Duodenal mucosa (tissue), 2 donors: ENCODE results near the gene MAMDC2.

Source experiments
- H3K27ac ChIP-seq: one replicate; pipeline ENCODE4 v1.7.0; 2013; ENCODE audit warnings: low read depth, low read length
- H3K27me3 ChIP-seq, 2 donors: one replicate each; pipeline ENCODE4 v1.7.0; 2013; ENCODE audit warnings: low read length in 2 of 2, control low read depth in 1 of 2; ENCODE audit not compliant: insufficient read depth in 2 of 2, control insufficient read depth in 1 of 2
- H3K36me3 ChIP-seq, 2 donors: one replicate each; pipeline ENCODE4 v1.7.0; 2013; ENCODE audit warnings: low read length in 2 of 2, control low read depth in 1 of 2; ENCODE audit not compliant: insufficient read depth in 2 of 2, control insufficient read depth in 1 of 2
- H3K4me1 ChIP-seq, 2 donors: one replicate each; pipeline ENCODE4 v1.7.0; 2013; ENCODE audit warnings: low read length in 2 of 2, control low read depth in 1 of 2; ENCODE audit not compliant: insufficient read depth in 2 of 2, control insufficient read depth in 1 of 2
- H3K4me3 ChIP-seq, 2 donors: one replicate each; pipeline ENCODE4 v1.7.0; 2013; ENCODE audit warnings: low read length in 2 of 2, low read depth in 1 of 2
- H3K9ac ChIP-seq, 2 donors: one replicate each; pipeline ENCODE4 v1.7.0; 2013; ENCODE audit warnings: low read length in 2 of 2, low read depth in 1 of 2
- H3K9me3 ChIP-seq, 2 donors: one replicate each; pipeline ENCODE4 v1.7.0; 2013; ENCODE audit warnings: low read length in 2 of 2, control low read depth in 1 of 2; ENCODE audit not compliant: control insufficient read depth in 1 of 2

MAMDC2 gene

DNA sequence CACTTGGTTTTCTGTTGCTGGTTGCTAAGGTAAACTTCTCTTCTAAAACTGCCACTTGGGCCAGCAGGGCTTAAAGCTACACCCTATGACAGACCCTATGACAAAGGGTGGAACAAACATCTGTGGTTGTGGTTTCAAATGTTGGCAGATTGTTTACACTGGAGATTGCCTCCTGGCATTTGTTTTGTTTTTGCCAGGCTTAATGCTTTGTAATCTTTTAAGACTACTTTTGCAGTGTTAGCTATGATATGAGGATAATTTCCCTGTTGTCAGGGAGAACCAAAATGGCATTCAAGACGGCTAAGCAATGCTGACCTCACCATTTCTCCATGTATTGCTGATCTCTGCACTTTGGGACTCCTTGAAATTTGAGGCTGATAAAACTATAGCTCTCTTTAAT is 50.3 kb downstream of the MAMDC2 start:
- Histone ChIP-seq H3K36me3 (no peaks in the 10 kb centered on the region), H3K9me3 (no peaks in the 10 kb centered on the region), H3K27ac (no peak overlapping the region), H3K4me3 (no peak overlapping the region), H3K9ac (no peak overlapping the region), H3K27me3 (no peaks in the 10 kb centered on the region), H3K4me1 (peaks cover 0 to 2% of the 10 kb centered on the region in 2 donors)

DNA sequence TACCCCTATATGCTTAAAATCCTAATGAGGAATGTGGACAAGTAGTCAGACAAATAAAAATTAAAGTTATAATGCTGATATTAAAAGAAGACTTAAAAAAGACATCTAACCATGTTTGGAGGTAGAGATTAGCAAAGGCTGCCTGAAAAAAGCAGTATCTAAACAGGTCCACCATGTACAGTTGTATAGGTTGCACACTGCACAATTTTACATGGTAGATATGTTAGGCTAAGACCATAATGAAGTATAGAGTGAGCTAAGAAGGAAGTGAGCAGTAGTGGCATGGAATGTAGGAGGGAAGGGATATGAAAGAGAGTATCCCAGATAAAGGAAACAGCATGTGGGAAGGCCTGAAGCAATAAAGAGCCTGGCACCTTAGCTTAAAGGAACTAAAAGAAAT is 51.1 kb downstream of the MAMDC2 start:
- no peak overlapping the region for H3K27ac ChIP-seq
- H3K36me3 ChIP-seq = no peaks in the 10 kb centered on the region
- H3K4me1 ChIP-seq = peaks cover 0 to 2% of the 10 kb centered on the region in 2 donors
- H3K9me3 ChIP-seq = no peaks in the 10 kb centered on the region
- no peak overlapping the region for H3K9ac ChIP-seq
- H3K4me3 ChIP-seq = no peak overlapping the region
- no peaks in the 10 kb centered on the region for H3K27me3 ChIP-seq

DNA sequence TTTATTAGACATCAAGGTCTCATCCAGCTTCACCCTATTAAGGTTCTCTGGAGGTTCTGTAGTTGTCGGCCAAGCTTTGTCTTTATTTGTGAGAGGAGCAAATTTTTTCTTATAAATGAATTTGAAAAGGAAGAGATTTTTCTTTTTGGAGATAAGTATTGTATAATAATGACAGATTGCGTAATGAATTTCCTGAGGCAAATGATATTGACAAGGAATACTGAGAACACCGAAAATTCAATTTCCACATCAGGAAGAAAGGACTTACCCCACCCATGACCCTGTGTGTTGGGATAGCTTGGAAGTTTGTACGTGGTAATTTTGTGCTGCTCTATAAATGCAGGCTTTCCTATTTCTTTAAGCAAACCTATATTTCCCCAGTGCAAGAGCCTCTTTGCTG is 53.5 kb downstream of the MAMDC2 start:
- Histone ChIP-seq H3K4me3 (no peak overlapping the region), H3K36me3 (no peaks in the 10 kb centered on the region), H3K4me1 (no peaks in the 10 kb centered on the region), H3K27ac (no peak overlapping the region), H3K9me3 (no peaks in the 10 kb centered on the region), H3K9ac (no peak overlapping the region), H3K27me3 (no peaks in the 10 kb centered on the region)

DNA sequence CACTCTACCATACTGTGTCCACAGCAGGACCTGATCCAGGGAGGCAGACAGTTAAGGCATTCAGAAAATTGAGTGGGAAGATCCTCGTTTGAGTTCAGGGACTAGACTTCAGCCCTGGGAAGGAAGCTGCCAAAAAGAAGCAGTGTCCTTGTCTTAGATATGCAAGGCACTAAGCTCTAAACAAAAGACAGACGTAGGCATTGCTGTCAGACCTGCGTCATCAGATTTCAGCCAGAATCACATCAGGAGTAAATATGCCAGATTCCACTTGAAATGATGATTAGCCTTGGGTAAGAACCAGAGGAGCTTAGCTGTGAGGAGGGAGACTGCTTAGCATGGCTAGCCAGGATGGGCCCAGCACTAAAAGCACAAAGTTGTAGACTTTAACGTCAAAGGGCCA is 56.7 kb downstream of the MAMDC2 start:
- Histone ChIP-seq H3K27ac (no peak overlapping the region), H3K4me3 (no peak overlapping the region), H3K4me1 (no peaks in the 10 kb centered on the region), H3K36me3 (no peaks in the 10 kb centered on the region), H3K9me3 (no peaks in the 10 kb centered on the region), H3K9ac (no peak overlapping the region), H3K27me3 (no peaks in the 10 kb centered on the region)

DNA sequence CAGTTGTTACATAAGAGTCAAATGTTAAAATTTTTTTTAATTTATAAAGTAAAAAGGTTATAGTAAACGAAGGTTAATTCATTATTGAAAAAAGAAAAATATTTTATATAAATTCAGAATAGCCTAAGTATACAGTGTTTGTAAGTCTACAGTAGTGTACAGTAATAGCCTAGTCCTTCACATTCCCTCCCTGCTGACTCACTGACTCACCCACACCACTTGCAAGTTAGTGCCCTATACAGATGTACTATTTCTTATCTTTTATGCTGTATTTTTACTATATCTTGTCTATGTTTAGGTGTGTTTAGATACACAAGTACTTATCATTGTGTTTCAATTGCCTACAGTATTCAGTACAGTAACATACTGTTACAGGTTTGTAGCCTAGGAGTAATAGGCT is 57.6 kb downstream of the MAMDC2 start:
- H3K9ac ChIP-seq = no peak overlapping the region
- no peak overlapping the region for H3K27ac ChIP-seq
- H3K4me3 ChIP-seq = no peak overlapping the region
- H3K36me3 ChIP-seq = no peaks in the 10 kb centered on the region
- no peaks in the 10 kb centered on the region for H3K9me3 ChIP-seq
- H3K27me3 ChIP-seq = no peaks in the 10 kb centered on the region
- H3K4me1 ChIP-seq = no peaks in the 10 kb centered on the region

DNA sequence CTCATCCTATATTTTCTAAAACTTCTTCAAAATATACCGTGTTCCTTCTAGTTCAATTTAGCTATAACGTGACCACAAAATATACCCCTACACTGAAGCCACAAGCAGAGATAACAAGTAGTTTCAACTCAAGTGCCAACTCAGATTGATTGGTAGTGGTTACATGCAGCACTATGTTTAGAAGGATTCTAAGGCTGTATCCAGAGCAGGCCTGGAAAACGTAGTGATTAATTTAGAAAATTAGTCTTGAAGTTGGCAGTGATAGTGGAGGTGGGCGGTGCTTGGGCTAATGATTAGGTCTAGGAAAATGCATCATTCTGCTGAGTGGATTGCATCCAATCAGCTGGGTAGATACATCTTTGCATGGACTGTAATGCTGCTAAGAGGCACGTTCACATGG is 61.5 kb downstream of the MAMDC2 start:
- H3K4me3 ChIP-seq = no peak overlapping the region
- no peak overlapping the region for H3K27ac ChIP-seq
- no peaks in the 10 kb centered on the region for H3K36me3 ChIP-seq
- no peaks in the 10 kb centered on the region for H3K9me3 ChIP-seq
- no peak overlapping the region for H3K9ac ChIP-seq
- no peaks in the 10 kb centered on the region for H3K27me3 ChIP-seq
- H3K4me1 ChIP-seq = no peaks in the 10 kb centered on the region

DNA sequence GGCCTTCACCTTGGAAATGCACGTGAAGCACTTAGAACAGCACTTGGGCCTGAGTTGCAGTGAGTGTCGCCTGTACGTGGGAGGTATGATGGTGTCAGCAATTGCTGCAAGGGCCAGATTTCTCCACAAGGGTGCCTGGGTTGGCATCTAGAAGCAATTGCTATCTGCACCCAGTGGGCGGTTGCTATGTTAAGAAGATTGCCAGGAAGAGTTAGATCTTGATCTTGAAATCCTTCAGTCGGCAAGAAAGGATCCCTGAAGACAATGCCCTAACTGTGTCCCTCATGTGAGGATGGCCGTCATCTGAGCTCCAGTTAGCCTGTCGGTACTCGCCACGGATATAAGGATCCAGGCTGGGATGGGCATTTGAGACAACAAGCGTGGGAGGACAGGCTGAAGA is 62.9 kb downstream of the MAMDC2 start:
- H3K36me3 ChIP-seq = no peaks in the 10 kb centered on the region
- H3K9ac ChIP-seq = no peak overlapping the region
- H3K9me3 ChIP-seq = no peaks in the 10 kb centered on the region
- H3K4me1 ChIP-seq = no peaks in the 10 kb centered on the region
- H3K4me3 ChIP-seq = no peak overlapping the region
- no peaks in the 10 kb centered on the region for H3K27me3 ChIP-seq
- no peak overlapping the region for H3K27ac ChIP-seq

DNA sequence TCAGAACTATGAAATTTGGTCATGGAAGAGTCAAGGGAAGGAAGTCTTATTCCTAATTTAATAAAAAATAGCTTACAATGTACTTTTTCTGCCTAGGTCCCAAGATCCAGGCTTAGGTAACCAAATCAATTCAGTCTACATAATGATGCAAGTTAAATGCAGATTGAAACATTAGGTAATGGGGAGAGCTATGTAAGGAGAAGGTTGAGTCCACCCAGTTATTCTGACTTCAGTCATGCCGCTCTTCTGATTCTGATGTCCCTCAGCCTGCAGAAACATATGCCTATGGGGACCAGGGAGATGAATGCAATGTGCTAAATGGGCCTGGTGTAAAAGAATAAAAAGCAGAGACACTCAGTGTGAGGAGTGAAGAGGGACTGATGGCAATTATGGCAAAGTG is 63.9 kb downstream of the MAMDC2 start:
- H3K27ac ChIP-seq = no peak overlapping the region
- H3K4me1 ChIP-seq = no peaks in the 10 kb centered on the region
- H3K9ac ChIP-seq = no peak overlapping the region

DNA sequence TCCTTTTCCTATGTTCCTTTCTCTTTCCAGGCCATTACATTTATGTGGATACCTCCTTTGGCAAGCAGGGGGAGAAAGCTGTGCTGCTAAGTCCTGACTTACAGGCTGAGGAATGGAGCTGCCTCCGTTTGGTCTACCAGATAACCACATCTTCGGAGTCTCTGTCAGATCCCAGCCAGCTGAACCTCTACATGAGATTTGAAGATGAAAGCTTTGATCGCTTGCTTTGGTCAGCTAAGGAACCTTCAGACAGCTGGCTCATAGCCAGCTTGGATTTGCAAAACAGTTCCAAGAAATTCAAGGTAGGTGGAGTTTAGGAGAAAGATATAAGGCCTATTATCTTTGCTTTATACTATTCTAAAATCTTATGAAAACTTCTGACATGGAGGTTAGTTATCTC is 64.5 kb downstream of the MAMDC2 start:
- H3K4me1 ChIP-seq = no peaks in the 10 kb centered on the region
- no peak overlapping the region for H3K27ac ChIP-seq
- H3K27me3 ChIP-seq = no peaks in the 10 kb centered on the region
- no peak overlapping the region for H3K4me3 ChIP-seq
- no peak overlapping the region for H3K9ac ChIP-seq
- no peaks in the 10 kb centered on the region for H3K9me3 ChIP-seq
- H3K36me3 ChIP-seq = no peaks in the 10 kb centered on the region

More for the DNA sequence above, 63.9 kb downstream of the MAMDC2 start:
- no peak overlapping the region for H3K4me3 ChIP-seq
- no peaks in the 10 kb centered on the region for H3K9me3 ChIP-seq
- no peaks in the 10 kb centered on the region for H3K27me3 ChIP-seq
- H3K36me3 ChIP-seq = no peaks in the 10 kb centered on the region

DNA sequence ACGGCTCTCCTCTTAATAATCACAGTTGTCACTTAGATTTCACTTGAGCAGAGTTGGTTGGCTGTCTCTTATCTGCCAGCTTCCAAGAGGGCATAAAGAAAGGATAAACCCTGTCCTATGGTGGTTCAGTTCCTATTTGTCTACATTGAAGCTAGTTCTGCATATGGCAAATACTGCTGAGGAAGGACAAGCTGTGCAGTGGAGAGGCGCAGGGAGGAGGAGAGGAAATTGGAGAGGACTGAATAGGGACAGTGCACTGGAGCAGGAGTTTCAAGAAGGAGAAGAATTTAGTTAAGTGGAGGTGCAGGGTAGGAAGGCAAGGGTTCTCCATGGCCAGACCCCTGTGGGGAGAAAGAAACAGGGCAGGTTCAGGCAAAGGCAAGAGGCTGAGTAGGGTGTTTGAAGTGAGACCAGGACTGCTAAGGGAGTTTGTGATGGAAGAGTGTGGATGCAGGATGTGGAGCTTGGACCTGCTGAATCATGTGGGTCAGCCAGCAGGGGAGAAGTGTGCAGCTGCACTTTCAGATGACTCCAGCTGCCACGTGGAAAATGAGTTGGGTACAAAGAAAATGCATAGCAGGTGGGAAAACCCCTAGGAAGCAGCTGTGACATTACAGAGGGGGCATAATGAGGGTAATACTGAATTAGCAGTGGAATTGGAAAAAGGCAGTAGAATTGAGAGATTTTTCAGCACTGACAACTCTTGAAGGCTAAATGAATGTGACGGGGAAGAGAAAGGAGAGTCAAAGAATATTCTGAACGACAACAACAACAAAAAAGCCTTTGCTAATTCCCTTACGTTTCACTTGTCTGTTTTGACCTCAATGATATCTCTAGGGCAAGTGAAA is 66.8 kb downstream of the MAMDC2 start:
- Histone ChIP-seq H3K9me3 (no peaks in the 10 kb centered on the region), H3K36me3 (no peaks in the 10 kb centered on the region), H3K4me1 (no peaks in the 10 kb centered on the region), H3K9ac (no peak overlapping the region), H3K27me3 (no peaks in the 10 kb centered on the region), H3K4me3 (no peak overlapping the region), H3K27ac (no peak overlapping the region)
